GM12872 (cell line): ENCODE results near the gene TSPAN31.

Experiments
- TF ChIP-seq, protein P1 (sequence below): IDR thresholded peaks from 3 replicates; pipeline ENCODE4 v1.5.1; 2011; ENCODE audit warnings: low read depth, mild to moderate bottlenecking, low read length, moderate library complexity; ENCODE audit not compliant: insufficient read depth

Gene TSPAN31

DNA sequence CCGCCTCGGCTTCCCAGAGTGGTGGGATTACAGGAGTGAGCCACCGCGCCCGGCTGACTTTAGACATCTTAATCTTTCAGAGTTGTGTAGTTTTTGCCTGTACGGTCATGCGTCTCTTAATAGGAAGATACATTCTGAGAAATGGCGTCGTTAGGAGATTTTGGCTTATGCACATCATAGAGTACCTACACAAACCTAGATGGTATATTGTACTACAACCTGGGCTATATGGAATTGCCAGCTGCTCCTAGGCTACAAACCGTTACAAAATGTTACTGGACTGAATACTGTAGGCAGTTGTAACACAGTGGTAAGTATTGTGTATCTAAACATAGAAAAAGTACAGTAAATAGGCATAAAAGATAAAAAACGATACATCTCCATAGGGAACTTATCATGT, 39.0 kb downstream of the TSPAN31 start:
- TF ChIP-seq, protein P1, sequence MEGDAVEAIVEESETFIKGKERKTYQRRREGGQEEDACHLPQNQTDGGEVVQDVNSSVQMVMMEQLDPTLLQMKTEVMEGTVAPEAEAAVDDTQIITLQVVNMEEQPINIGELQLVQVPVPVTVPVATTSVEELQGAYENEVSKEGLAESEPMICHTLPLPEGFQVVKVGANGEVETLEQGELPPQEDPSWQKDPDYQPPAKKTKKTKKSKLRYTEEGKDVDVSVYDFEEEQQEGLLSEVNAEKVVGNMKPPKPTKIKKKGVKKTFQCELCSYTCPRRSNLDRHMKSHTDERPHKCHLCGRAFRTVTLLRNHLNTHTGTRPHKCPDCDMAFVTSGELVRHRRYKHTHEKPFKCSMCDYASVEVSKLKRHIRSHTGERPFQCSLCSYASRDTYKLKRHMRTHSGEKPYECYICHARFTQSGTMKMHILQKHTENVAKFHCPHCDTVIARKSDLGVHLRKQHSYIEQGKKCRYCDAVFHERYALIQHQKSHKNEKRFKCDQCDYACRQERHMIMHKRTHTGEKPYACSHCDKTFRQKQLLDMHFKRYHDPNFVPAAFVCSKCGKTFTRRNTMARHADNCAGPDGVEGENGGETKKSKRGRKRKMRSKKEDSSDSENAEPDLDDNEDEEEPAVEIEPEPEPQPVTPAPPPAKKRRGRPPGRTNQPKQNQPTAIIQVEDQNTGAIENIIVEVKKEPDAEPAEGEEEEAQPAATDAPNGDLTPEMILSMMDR, result no peak

DNA sequence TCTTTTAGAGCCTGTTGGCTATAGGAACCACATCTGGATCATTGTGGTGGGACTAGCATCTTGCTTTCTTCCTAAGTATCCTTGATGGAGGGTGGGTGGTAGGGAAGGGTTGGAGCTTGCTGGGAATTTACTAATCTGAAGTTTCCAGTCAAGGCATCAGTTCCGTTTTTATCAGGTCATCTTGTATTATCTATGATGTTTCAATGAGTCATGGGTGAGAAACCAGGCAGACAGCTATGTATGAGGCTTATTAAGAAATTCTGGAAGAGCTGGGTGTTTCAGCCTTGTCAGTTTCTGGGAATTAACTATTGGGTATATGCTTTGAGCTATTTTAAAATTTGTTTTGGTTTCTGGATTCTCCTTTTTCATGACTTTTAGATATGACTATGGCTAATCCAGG, 49.1 kb downstream of the TSPAN31 start:
- TF ChIP-seq, protein P1, result no peak

DNA sequence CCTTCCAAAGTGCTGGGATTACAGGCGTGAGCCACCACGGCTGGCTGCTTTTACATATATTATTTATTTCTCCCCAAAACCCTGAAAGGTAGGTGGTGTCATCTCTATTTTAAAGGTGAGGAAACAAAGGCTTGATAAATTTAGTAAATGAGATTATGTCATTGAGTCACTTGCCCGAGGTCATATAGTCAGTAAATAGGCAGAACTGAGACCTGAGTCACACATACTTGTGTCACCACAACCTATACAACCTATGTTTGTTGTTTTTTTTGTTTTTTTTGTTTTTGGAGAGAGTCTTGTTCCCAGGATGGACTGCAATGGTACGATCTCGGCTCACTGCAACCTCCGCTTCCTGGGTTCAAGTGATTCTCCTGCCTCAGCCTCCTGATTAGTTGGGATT, 50.5 kb downstream of the TSPAN31 start:
- TF ChIP-seq, protein P1, result no peak

DNA sequence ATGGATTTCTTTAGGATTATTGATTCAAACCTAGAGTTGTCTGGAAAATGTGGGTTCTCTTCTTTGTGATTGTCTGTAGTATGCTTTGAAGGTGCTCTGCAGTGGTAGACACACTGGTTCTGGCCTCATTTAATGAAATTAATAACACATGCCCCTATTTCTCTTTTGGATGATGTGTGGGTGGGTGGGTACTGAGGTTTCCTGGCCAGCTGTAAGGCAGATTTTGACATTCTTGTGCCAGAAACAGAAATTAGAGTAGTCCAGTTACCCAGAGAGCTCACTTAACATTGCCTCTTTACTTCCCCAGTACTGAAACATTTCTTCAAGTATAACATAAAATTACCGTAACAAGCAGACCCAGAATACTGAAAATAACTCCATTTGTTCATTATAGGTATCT, 52.2 kb downstream of the TSPAN31 start:
- TF ChIP-seq, protein P1, result no peak

DNA sequence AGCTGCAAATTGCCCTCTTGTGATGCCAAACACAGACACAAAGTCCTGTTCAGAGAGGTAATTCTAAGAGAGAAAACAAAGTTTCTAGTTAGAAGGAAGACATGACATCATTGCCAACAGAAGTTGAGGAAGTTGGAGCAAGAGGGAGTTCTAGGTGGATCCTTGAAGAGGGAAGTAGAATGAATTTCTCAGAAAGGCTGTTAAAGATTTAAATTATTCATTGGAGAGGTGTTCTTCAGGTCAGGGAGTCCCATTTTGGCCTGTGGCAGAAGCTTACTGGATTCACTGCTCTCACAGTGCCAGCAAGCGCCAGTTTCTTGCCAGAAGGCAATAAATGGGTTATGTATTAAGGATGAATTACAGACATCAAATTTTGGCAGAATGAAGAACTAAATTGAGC, 53.1 kb downstream of the TSPAN31 start:
- TF ChIP-seq, protein P1, result no peak
